ENCODE data around the gene DDAH1.

Gene DDAH1

GRCh38 chr1:85465786-85466134, 801 bp upstream of the DDAH1 start:
- H3K4me1 ChIP-seq (ENCODE audit: control insufficient read depth, insufficient read depth, low read length), result peaks cover 8% of the 10 kb centered on the region
- no peaks in the 10 kb centered on the region for H3K27me3 ChIP-seq (ENCODE audit: control insufficient read depth, insufficient read depth, low read length)
- H3K36me3 ChIP-seq (ENCODE audit: control insufficient read depth, insufficient read depth, low read length), result no peaks in the 10 kb centered on the region
- H3K4me3 ChIP-seq (ENCODE audit: low read length), result no peak overlapping the region
- H3K9ac ChIP-seq (ENCODE audit: low read length), result no peak overlapping the region
- no peak overlapping the region for H3K27ac ChIP-seq (ENCODE audit: low read depth, low read length)

- peak overlapping the region; percentile 56 for H3K27ac ChIP-seq (ENCODE audit: low read depth, low read length)
- H3K36me3 ChIP-seq (ENCODE audit: control insufficient read depth, insufficient read depth, low read length), result no peaks in the 10 kb centered on the region
- peak overlapping the region; percentile 89 for H3K4me3 ChIP-seq (ENCODE audit: low read length)
- peaks cover 12% of the 10 kb centered on the region for H3K4me1 ChIP-seq (ENCODE audit: control insufficient read depth, insufficient read depth, low read length)
- H3K9ac ChIP-seq (ENCODE audit: low read length), result no peak overlapping the region
- H3K27me3 ChIP-seq (ENCODE audit: control insufficient read depth, insufficient read depth, low read length), result no peaks in the 10 kb centered on the region
These were observed 361 bp downstream of the DDAH1 start for GRCh38 chr1:85464497-85465098.

GRCh38 chr1:85463731-85464496, 1.0 kb downstream of the DDAH1 start:
- Histone ChIP-seq H3K36me3 (ENCODE audit: control insufficient read depth, insufficient read depth, low read length) (no peaks in the 10 kb centered on the region), H3K27me3 (ENCODE audit: control insufficient read depth, insufficient read depth, low read length) (no peaks in the 10 kb centered on the region), H3K4me1 (ENCODE audit: control insufficient read depth, insufficient read depth, low read length) (peaks cover 18% of the 10 kb centered on the region), H3K9ac (ENCODE audit: low read length) (peak overlapping the region; percentile 43), H3K4me3 (ENCODE audit: low read length) (peak overlapping the region; percentile 89), H3K27ac (ENCODE audit: low read depth, low read length) (peak overlapping the region; percentile 56)

GRCh38 chr1:85462931-85463649, 1.9 kb downstream of the DDAH1 start:
- no peak overlapping the region for H3K27ac ChIP-seq (ENCODE audit: low read depth, low read length)
- H3K4me3 ChIP-seq (ENCODE audit: low read length), result no peak overlapping the region
- H3K4me1 ChIP-seq (ENCODE audit: control insufficient read depth, insufficient read depth, low read length), result peaks cover 22% of the 10 kb centered on the region
- no peaks in the 10 kb centered on the region for H3K36me3 ChIP-seq (ENCODE audit: control insufficient read depth, insufficient read depth, low read length)
- H3K9ac ChIP-seq (ENCODE audit: low read length), result no peak overlapping the region
- H3K27me3 ChIP-seq (ENCODE audit: control insufficient read depth, insufficient read depth, low read length), result no peaks in the 10 kb centered on the region

- Histone ChIP-seq H3K4me1 (ENCODE audit: control insufficient read depth, insufficient read depth, low read length) (peaks cover 24% of the 10 kb centered on the region), H3K9ac (ENCODE audit: low read length) (no peak overlapping the region), H3K4me3 (ENCODE audit: low read length) (no peak overlapping the region), H3K36me3 (ENCODE audit: control insufficient read depth, insufficient read depth, low read length) (no peaks in the 10 kb centered on the region), H3K27ac (ENCODE audit: low read depth, low read length) (no peak overlapping the region), H3K27me3 (ENCODE audit: control insufficient read depth, insufficient read depth, low read length) (no peaks in the 10 kb centered on the region)
These were observed 3.6 kb downstream of the DDAH1 start for GRCh38 chr1:85461216-85461918.

- no peak overlapping the region for H3K4me3 ChIP-seq (ENCODE audit: low read length)
- no peaks in the 10 kb centered on the region for H3K36me3 ChIP-seq (ENCODE audit: control insufficient read depth, insufficient read depth, low read length)
- peaks cover 24% of the 10 kb centered on the region for H3K4me1 ChIP-seq (ENCODE audit: control insufficient read depth, insufficient read depth, low read length)
- H3K27me3 ChIP-seq (ENCODE audit: control insufficient read depth, insufficient read depth, low read length), result no peaks in the 10 kb centered on the region
- H3K27ac ChIP-seq (ENCODE audit: low read depth, low read length), result no peak overlapping the region
- H3K9ac ChIP-seq (ENCODE audit: low read length), result no peak overlapping the region
These were observed 4.3 kb downstream of the DDAH1 start for GRCh38 chr1:85460555-85461088.

GRCh38 chr1:85459290-85459689, 5.7 kb downstream of the DDAH1 start:
- Histone ChIP-seq H3K27me3 (ENCODE audit: control insufficient read depth, insufficient read depth, low read length) (no peaks in the 10 kb centered on the region), H3K4me1 (ENCODE audit: control insufficient read depth, insufficient read depth, low read length) (peaks cover 27% of the 10 kb centered on the region), H3K4me3 (ENCODE audit: low read length) (no peak overlapping the region), H3K27ac (ENCODE audit: low read depth, low read length) (no peak overlapping the region), H3K36me3 (ENCODE audit: control insufficient read depth, insufficient read depth, low read length) (no peaks in the 10 kb centered on the region), H3K9ac (ENCODE audit: low read length) (no peak overlapping the region)

GRCh38 chr1:85454214-85454613, 10.7 kb downstream of the DDAH1 start:
- Histone ChIP-seq H3K27ac (ENCODE audit: low read depth, low read length) (peak overlapping the region; percentile 33), H3K4me1 (ENCODE audit: control insufficient read depth, insufficient read depth, low read length) (peaks cover 15% of the 10 kb centered on the region), H3K27me3 (ENCODE audit: control insufficient read depth, insufficient read depth, low read length) (no peaks in the 10 kb centered on the region), H3K4me3 (ENCODE audit: low read length) (no peak overlapping the region), H3K9ac (ENCODE audit: low read length) (no peak overlapping the region), H3K36me3 (ENCODE audit: control insufficient read depth, insufficient read depth, low read length) (no peaks in the 10 kb centered on the region)

- no peaks in the 10 kb centered on the region for H3K27me3 ChIP-seq (ENCODE audit: control insufficient read depth, insufficient read depth, low read length)
- H3K27ac ChIP-seq (ENCODE audit: low read depth, low read length), result peak overlapping the region; percentile 41
- no peak overlapping the region for H3K4me3 ChIP-seq (ENCODE audit: low read length)
- no peak overlapping the region for H3K9ac ChIP-seq (ENCODE audit: low read length)
- H3K4me1 ChIP-seq (ENCODE audit: control insufficient read depth, insufficient read depth, low read length), result peaks cover 11% of the 10 kb centered on the region
- H3K36me3 ChIP-seq (ENCODE audit: control insufficient read depth, insufficient read depth, low read length), result no peaks in the 10 kb centered on the region
These were observed 11.2 kb downstream of the DDAH1 start for GRCh38 chr1:85453640-85454194.

- H3K36me3 ChIP-seq (ENCODE audit: control insufficient read depth, insufficient read depth, low read length), result no peaks in the 10 kb centered on the region
- H3K4me1 ChIP-seq (ENCODE audit: control insufficient read depth, insufficient read depth, low read length), result peaks cover 7% of the 10 kb centered on the region
- peak overlapping the region; percentile 41 for H3K27ac ChIP-seq (ENCODE audit: low read depth, low read length)
- no peak overlapping the region for H3K4me3 ChIP-seq (ENCODE audit: low read length)
- no peaks in the 10 kb centered on the region for H3K27me3 ChIP-seq (ENCODE audit: control insufficient read depth, insufficient read depth, low read length)
- no peak overlapping the region for H3K9ac ChIP-seq (ENCODE audit: low read length)
These were observed 12.0 kb downstream of the DDAH1 start for GRCh38 chr1:85452948-85453347.

GRCh38 chr1:85451236-85451830, 13.6 kb downstream of the DDAH1 start:
- no peaks in the 10 kb centered on the region for H3K27me3 ChIP-seq (ENCODE audit: control insufficient read depth, insufficient read depth, low read length)
- no peak overlapping the region for H3K9ac ChIP-seq (ENCODE audit: low read length)
- H3K27ac ChIP-seq (ENCODE audit: low read depth, low read length), result no peak overlapping the region
- H3K4me1 ChIP-seq (ENCODE audit: control insufficient read depth, insufficient read depth, low read length), result peaks cover 7% of the 10 kb centered on the region
- no peaks in the 10 kb centered on the region for H3K36me3 ChIP-seq (ENCODE audit: control insufficient read depth, insufficient read depth, low read length)
- H3K4me3 ChIP-seq (ENCODE audit: low read length), result no peak overlapping the region

All from rectal smooth muscle tissue (tissue), 1 donor.